Fibroblast of skin of right quadriceps (primary cell): ENCODE data around the gene ZBTB39.
A peak's percentile ranks its signal among the peaks of the same experiment; 100 is the strongest.
"Not testable (repeated sequence)": the region's sequence is repeated elsewhere in the genome, so short reads cannot be mapped to it uniquely, and the experiment has no call there.

Experiments
- DNase-seq: peaks from one replicate; pipeline ENCODE4 v3.0.0-alpha.2; 2013

The ZBTB39 gene

GRCh38 chr12:57029457-57029856 lies 23.1 kb upstream of the ZBTB39 start:
- no peak for DNase-seq

- DNase-seq: no peak
Observed at GRCh38 chr12:57027805-57028153, 21.4 kb upstream of the ZBTB39 start.

GRCh38 chr12:57027011-57027804 lies 20.9 kb upstream of the ZBTB39 start:
- no peak for DNase-seq

- no peak for DNase-seq
Observed at GRCh38 chr12:57025196-57025595, 18.9 kb upstream of the ZBTB39 start.

GRCh38 chr12:57022324-57022723 lies 16.0 kb upstream of the ZBTB39 start:
- not testable (repeated sequence) for DNase-seq

GRCh38 chr12:57019983-57020719 lies 13.8 kb upstream of the ZBTB39 start:
- no peak for DNase-seq

- DNase-seq: no peak
Observed at GRCh38 chr12:57018906-57019305, 12.6 kb upstream of the ZBTB39 start.

- not testable (repeated sequence) for DNase-seq
Observed at GRCh38 chr12:57018353-57018752, 12.0 kb upstream of the ZBTB39 start.

- no peak for DNase-seq
Observed at GRCh38 chr12:57016348-57016747, 10.0 kb upstream of the ZBTB39 start, which contains the start of gene TAC3. TAC3 (minus strand) TSS chr12:57016529; CDS start chr12:57015797, 732 bp downstream.

- no peak for DNase-seq
Observed at GRCh38 chr12:57012600-57013465, 6.5 kb upstream of the ZBTB39 start.

GRCh38 chr12:57011438-57012424 lies 5.4 kb upstream of the ZBTB39 start:
- no peak for DNase-seq

GRCh38 chr12:57010627-57011247 lies 4.4 kb upstream of the ZBTB39 start:
- DNase-seq: no peak

- DNase-seq: no peak
Observed at GRCh38 chr12:57009949-57010626, 3.7 kb upstream of the ZBTB39 start.

- peak; percentile 59 for DNase-seq
Observed at GRCh38 chr12:57008178-57008577, 1.8 kb upstream of the ZBTB39 start.

- DNase-seq: no peak
Observed at GRCh38 chr12:57006809-57007475, 596 bp upstream of the ZBTB39 start.

- no peak for DNase-seq
Observed at GRCh38 chr12:57004651-57005050, 1.7 kb downstream of the ZBTB39 start.

- DNase-seq: no peak
Observed at GRCh38 chr12:57003395-57003794, 3.0 kb downstream of the ZBTB39 start.

GRCh38 chr12:57001448-57001906 lies 4.9 kb downstream of the ZBTB39 start:
- peak; percentile 32 for DNase-seq

- DNase-seq: no peak
Observed at GRCh38 chr12:57000393-57000792, 6.0 kb downstream of the ZBTB39 start.

- DNase-seq: no peak
Observed at GRCh38 chr12:56999456-56999855, 6.9 kb downstream of the ZBTB39 start.
